CD14-positive monocyte (primary cell): ENCODE measurements around the gene CTBP2. TPM values are rescaled to one million over a fixed set of nuclear protein-coding genes. Genes with fewer than 3 reads are reported as not detected.
A peak's percentile ranks its signal among the peaks of the same experiment; 100 is the strongest.

Source experiments
- DNase-seq, 3 donors: peaks; one replicate each; pipeline ENCODE4 v3.0.0-alpha.2; 2011 to 2022
- H2AFZ ChIP-seq: 2 replicates; pipeline ENCODE4 v1.6.0; 2012; ENCODE audit warnings: mild to moderate bottlenecking, low read depth, low read length, inconsistent platforms; ENCODE audit not compliant: insufficient read depth, poor library complexity, severe bottlenecking
- H3K27ac ChIP-seq, 2 donors: 1 replicate in 1 of 2; 2 replicates in 1 of 2; pipeline ENCODE4 v1.5.1; 2012 to 2013; ENCODE audit warnings: low read length in 2 of 2, control low read depth in 1 of 2, inconsistent platforms in 1 of 2, low read depth in 1 of 2, mild to moderate bottlenecking in 1 of 2
- H3K27me3 ChIP-seq, 2 donors: one replicate each; pipeline versions ENCODE4 v1.6.0 to v1.6.1; 2011 to 2013; ENCODE audit warnings: low read length in 2 of 2; ENCODE audit not compliant: control insufficient read depth in 2 of 2, insufficient read depth in 2 of 2
- H3K36me3 ChIP-seq, 2 donors: replicated peaks in 1 of 2; 1 replicate in 1 of 2; 2 replicates in 1 of 2; pipeline versions ENCODE4 v1.5.1 to v1.6.1; 2012 to 2013; ENCODE audit warnings: low read length in 2 of 2, control low read depth in 1 of 2, inconsistent platforms in 1 of 2, mild to moderate bottlenecking in 1 of 2; ENCODE audit not compliant: insufficient read depth in 2 of 2, control insufficient read depth in 1 of 2
- H3K4me1 ChIP-seq, 2 donors: 1 replicate in 1 of 2; 2 replicates in 1 of 2; pipeline versions ENCODE4 v1.5.1 to v1.6.1; 2012 to 2013; ENCODE audit warnings: low read length in 2 of 2, control low read depth in 1 of 2, inconsistent platforms in 1 of 2, mild to moderate bottlenecking in 1 of 2, moderate library complexity in 1 of 2; ENCODE audit not compliant: insufficient read depth in 2 of 2, control insufficient read depth in 1 of 2
- H3K4me2 ChIP-seq: replicated peaks from 2 replicates; pipeline ENCODE3; 2012; ENCODE audit warnings: low read length, moderate library complexity, mild to moderate bottlenecking; ENCODE audit not compliant: poor library complexity, severe bottlenecking; ENCODE audit errors: extremely low read depth
- H3K4me3 ChIP-seq, 3 experiments: fragments of 200-600 bp in 1 of 3; sonication (generic) in 1 of 3; replicated peaks in 1 of 3; 1 replicate in 2 of 3; 2 replicates in 1 of 3; pipeline ENCODE4 v1.5.1; 2011 to 2013; ENCODE audit warnings: low read length in 3 of 3, mild to moderate bottlenecking in 3 of 3, control low read depth in 2 of 3, low read depth in 2 of 3, inconsistent platforms in 1 of 3, moderate library complexity in 1 of 3
- H3K79me2 ChIP-seq: 2 replicates; pipeline ENCODE4 v1.6.0; 2012; ENCODE audit warnings: mild to moderate bottlenecking, control low read depth, inconsistent platforms, low read length, moderate library complexity; ENCODE audit not compliant: insufficient read depth
- H3K9ac ChIP-seq: 2 replicates; pipeline ENCODE4 v1.6.0; 2017; ENCODE audit warnings: low read length, mild to moderate bottlenecking; ENCODE audit not compliant: insufficient read depth, poor library complexity, severe bottlenecking
- H3K9me3 ChIP-seq, 2 donors: replicated peaks in 1 of 2; 1 replicate in 1 of 2; 2 replicates in 1 of 2; pipeline versions ENCODE4 v1.5.1 to v1.6.1; 2012 to 2013; ENCODE audit warnings: low read length in 2 of 2, control low read depth in 1 of 2; ENCODE audit not compliant: control insufficient read depth in 1 of 2, insufficient read depth in 1 of 2
- H4K20me1 ChIP-seq: 2 replicates; pipeline ENCODE4 v1.6.0; 2012; ENCODE audit warnings: mild to moderate bottlenecking, low read length, control low read depth, moderate library complexity; ENCODE audit not compliant: insufficient read depth
- H3K27ac Mint-ChIP-seq, 7 donors: one replicate each; pipeline ENCODE4 v1.8.0; 2020; ENCODE audit warnings: mild to moderate bottlenecking in 7 of 7, mixed read lengths in 7 of 7, moderate library complexity in 6 of 7, inconsistent platforms in 2 of 7
- H3K27me3 Mint-ChIP-seq, 3 donors: one replicate each; pipeline ENCODE4 v1.8.0; 2021 to 2022; ENCODE audit warnings: low read depth in 3 of 3, mild to moderate bottlenecking in 3 of 3, mixed read lengths in 3 of 3, moderate library complexity in 3 of 3, inconsistent platforms in 1 of 3
- H3K36me3 Mint-ChIP-seq, 2 donors: one replicate each; pipeline ENCODE4 v1.8.0; 2020; ENCODE audit warnings: mixed read lengths in 2 of 2, inconsistent platforms in 1 of 2, mild to moderate bottlenecking in 1 of 2
- H3K4me1 Mint-ChIP-seq: one replicate; pipeline ENCODE4 v1.8.0; 2020; ENCODE audit warnings: mild to moderate bottlenecking, mixed read lengths
- H3K4me3 Mint-ChIP-seq, 2 donors: one replicate each; pipeline ENCODE4 v1.8.0; 2020; ENCODE audit warnings: mild to moderate bottlenecking in 2 of 2, mixed read lengths in 2 of 2, moderate library complexity in 1 of 2
- H3K9me3 Mint-ChIP-seq, 7 donors: one replicate each; pipeline ENCODE4 v1.8.0; 2020 to 2022; ENCODE audit warnings: mixed read lengths in 7 of 7, mild to moderate bottlenecking in 6 of 7, moderate library complexity in 6 of 7, inconsistent platforms in 2 of 7
- WGBS: methylation state at CpG from one replicate; pipeline ENCODE4 v1.1.5; 2013; ENCODE audit warnings: missing lambda C conversion rate; ENCODE audit not compliant: insufficient coverage; 5-methylcytosine and 5-hydroxymethylcytosine counted together
- intact Hi-C, 2 donors: fragments of 100-400 bp; cut with micrococcal nuclease; formaldehyde crosslinking; loops; one replicate each; pipeline versions ENCODE4 v1.15.0 to v1.15.1; 2023
- polyA plus RNA-seq, 3 donors: library from polyadenylated mRNA; depleted of rRNA in 1 of 3; unstranded in 2 of 3; stranded (reverse) in 1 of 3; fragments of 300-500 nt in 2 of 3; fragments of >200 nt in 1 of 3; fragmentation: Illumina TruSeq in 2 of 3; gene quantifications; 1 replicate in 2 of 3; 2 replicates in 1 of 3; pipeline ENCODE4 v1.2.3, GENCODE V29; 2012 to 2021
- TF ChIP-seq, protein P1 (sequence below): fragments of 200-600 bp; IDR thresholded peaks from one replicate; pipeline ENCODE4 v1.8.0; 2022; ENCODE audit warnings: antibody characterized with exemption, mild to moderate bottlenecking

CTBP2 gene
- polyA plus RNA-seq, 3 donors: 40.9 to 87.1 (median 41.1) TPM

DNA sequence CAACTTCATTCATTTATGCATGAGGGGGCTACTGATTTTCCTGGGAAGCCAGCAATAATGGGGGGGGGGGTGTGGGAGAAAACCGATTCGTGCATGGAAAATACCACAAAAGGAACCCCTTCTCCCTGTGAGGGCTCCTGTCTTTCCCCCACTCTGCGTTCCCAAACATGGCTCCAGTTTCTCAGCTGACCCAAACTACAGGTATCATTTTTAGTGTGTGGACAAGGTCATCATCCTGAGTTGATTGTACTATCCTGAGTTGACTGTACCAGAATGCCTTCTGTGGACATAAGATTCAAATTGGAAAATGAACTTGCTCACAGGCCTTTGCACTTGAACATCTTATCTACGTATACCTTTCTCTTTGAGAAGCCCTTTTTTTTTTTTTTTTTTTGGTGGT is 168.5 kb downstream of the CTBP2 start:
- Mint-ChIP-seq H3K9me3 (no peaks in the 10 kb centered on the region), H3K27me3 (no peaks in the 10 kb centered on the region), H3K4me1 (no peaks in the 10 kb centered on the region), H3K36me3 (peaks cover 86 to 97% of the 10 kb centered on the region in 2 donors), H3K27ac (no peak overlapping the region), H3K4me3 (no peak overlapping the region)
- TF ChIP-seq, protein P1, sequence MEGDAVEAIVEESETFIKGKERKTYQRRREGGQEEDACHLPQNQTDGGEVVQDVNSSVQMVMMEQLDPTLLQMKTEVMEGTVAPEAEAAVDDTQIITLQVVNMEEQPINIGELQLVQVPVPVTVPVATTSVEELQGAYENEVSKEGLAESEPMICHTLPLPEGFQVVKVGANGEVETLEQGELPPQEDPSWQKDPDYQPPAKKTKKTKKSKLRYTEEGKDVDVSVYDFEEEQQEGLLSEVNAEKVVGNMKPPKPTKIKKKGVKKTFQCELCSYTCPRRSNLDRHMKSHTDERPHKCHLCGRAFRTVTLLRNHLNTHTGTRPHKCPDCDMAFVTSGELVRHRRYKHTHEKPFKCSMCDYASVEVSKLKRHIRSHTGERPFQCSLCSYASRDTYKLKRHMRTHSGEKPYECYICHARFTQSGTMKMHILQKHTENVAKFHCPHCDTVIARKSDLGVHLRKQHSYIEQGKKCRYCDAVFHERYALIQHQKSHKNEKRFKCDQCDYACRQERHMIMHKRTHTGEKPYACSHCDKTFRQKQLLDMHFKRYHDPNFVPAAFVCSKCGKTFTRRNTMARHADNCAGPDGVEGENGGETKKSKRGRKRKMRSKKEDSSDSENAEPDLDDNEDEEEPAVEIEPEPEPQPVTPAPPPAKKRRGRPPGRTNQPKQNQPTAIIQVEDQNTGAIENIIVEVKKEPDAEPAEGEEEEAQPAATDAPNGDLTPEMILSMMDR: no peak
- Histone ChIP-seq H2AFZ (no peak overlapping the region), H3K4me3 (no peak overlapping the region), H3K27me3 (no peaks in the 10 kb centered on the region), H3K36me3 (peaks cover 88 to 100% of the 10 kb centered on the region in 2 donors), H3K4me1 (no peaks in the 10 kb centered on the region), H3K27ac (no peak overlapping the region), H4K20me1 (peaks cover 77% of the 10 kb centered on the region), H3K9me3 (no peaks in the 10 kb centered on the region), H3K79me2 (no peaks in the 10 kb centered on the region), H3K9ac (no peak overlapping the region), H3K4me2 (no peak overlapping the region)
- intact Hi-C loops: no loop called here
- no peak for DNase-seq
- WGBS: no CpG with 5 or more reads among the region's 4 CpGs

DNA sequence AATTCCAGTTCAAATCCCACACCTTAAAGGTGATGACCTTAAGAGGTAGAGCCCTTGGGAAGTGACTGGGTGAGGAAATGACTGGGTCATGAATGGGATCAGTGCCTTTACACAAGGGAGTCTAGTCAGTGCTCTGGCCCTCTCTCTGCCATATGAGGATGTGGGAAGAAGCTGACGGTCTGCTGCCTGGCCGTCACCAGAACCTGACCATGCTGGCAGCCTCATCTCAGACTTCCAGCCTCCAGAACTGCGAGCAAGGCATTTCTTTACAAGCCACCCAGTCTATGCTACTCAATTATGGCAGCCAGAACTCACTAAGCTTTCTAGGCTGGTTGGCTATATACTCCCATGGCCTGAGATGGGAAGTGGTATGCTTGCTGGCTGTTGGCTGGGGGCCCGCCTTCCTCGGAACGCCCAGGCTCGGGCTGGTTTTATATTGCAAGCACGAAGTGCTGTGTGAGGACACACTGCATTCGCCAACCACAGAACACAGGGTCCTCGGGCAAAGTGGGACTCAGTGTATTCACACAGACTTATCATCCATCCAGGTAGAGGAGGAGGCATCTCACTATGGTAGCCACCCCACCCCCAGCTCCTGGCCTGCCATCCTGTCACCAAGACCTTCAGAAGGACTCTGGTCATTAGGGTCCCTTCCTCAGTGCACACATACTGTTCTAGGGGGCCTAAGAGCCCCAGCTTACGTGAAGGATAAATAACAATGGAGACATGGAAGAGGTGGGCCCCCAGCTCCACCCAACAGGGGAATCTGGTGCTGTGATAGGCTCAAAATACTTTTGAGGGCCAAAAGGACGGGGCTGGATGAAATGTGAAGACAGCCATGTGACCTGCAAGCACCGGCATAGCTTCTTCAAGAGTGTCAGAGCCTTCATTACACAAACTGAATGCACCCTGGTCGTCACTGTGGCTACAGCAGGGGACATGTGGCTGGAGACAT is 169.4 kb downstream of the CTBP2 start:
- DNase-seq: no peak
- Mint-ChIP-seq H3K9me3 (no peaks in the 10 kb centered on the region), H3K36me3 (peaks cover 87 to 96% of the 10 kb centered on the region in 2 donors), H3K4me3 (no peak overlapping the region), H3K27me3 (no peaks in the 10 kb centered on the region), H3K4me1 (no peaks in the 10 kb centered on the region), H3K27ac (peak overlapping the region in 4 of 7 donors; percentile 9 to 55 (median 30))
- Histone ChIP-seq H3K27ac (no peak overlapping the region), H3K9ac (no peak overlapping the region), H3K4me2 (no peak overlapping the region), H3K4me3 (no peak overlapping the region), H3K36me3 (peaks cover 87 to 100% of the 10 kb centered on the region in 2 donors), H4K20me1 (peaks cover 72% of the 10 kb centered on the region), H3K4me1 (no peaks in the 10 kb centered on the region), H2AFZ (no peak overlapping the region), H3K27me3 (no peaks in the 10 kb centered on the region), H3K9me3 (no peaks in the 10 kb centered on the region), H3K79me2 (no peaks in the 10 kb centered on the region)
- intact Hi-C loops: no loop called here
- WGBS: 74% methylated on average over 8 of the region's 14 CpGs
- TF ChIP-seq, protein P1: no peak
